Skeletal muscle tissue (tissue), 4 donors: Measurements from ENCODE around the gene FUT9. TPM values are rescaled to one million over a fixed set of nuclear protein-coding genes. Genes with fewer than 3 reads are reported as not detected.

ENCODE experiments used
- H3K27ac ChIP-seq: one replicate; pipeline ENCODE4 v1.7.0; 2013; ENCODE audit warnings: mild to moderate bottlenecking, low read depth, low read length, inconsistent platforms
- H3K27me3 ChIP-seq, 3 donors: one replicate each; pipeline ENCODE4 v1.7.0; 2013; ENCODE audit warnings: low read length in 3 of 3; ENCODE audit not compliant: control insufficient read depth in 3 of 3, insufficient read depth in 3 of 3
- H3K36me3 ChIP-seq, 3 donors: one replicate each; pipeline ENCODE4 v1.7.0; 2013; ENCODE audit warnings: low read length in 3 of 3; ENCODE audit not compliant: control insufficient read depth in 3 of 3, insufficient read depth in 3 of 3
- H3K4me1 ChIP-seq, 3 donors: one replicate each; pipeline ENCODE4 v1.7.0; 2013; ENCODE audit warnings: low read length in 3 of 3, mild to moderate bottlenecking in 3 of 3; ENCODE audit not compliant: control insufficient read depth in 3 of 3, insufficient read depth in 3 of 3
- H3K4me3 ChIP-seq, 3 donors: one replicate each; pipeline ENCODE4 v1.7.0; 2013; ENCODE audit warnings: low read length in 3 of 3
- H3K9ac ChIP-seq, 3 donors: one replicate each; pipeline ENCODE4 v1.7.0; 2013; ENCODE audit warnings: low read length in 3 of 3, mild to moderate bottlenecking in 3 of 3, moderate library complexity in 2 of 3, low read depth in 1 of 3
- H3K9me3 ChIP-seq, 3 donors: one replicate each; pipeline ENCODE4 v1.7.0; 2013; ENCODE audit warnings: low read length in 3 of 3; ENCODE audit not compliant: control insufficient read depth in 3 of 3
- total RNA-seq: library from RNA; depleted of rRNA; stranded (reverse); fragments of >200 nt; gene quantifications from one replicate; pipeline ENCODE4 v1.2.3, GENCODE V29; 2014
- donor health status: Osteomylitis.

Gene FUT9
- under 0.01 TPM for total RNA-seq

- Histone ChIP-seq H3K9me3 (no peaks in the 10 kb centered on the region), H3K27ac (no peak within 1 kb of the TSS), H3K27me3 (peaks cover 8 to 16% (median 14%) of the 10 kb centered on the region in 3 donors), H3K36me3 (no peaks in the 10 kb centered on the region), H3K4me1 (no peaks in the 10 kb centered on the region), H3K9ac (no peak within 1 kb of the TSS), H3K4me3 (no peak within 1 kb of the TSS)
Observed at GRCh38 chr6:96015518-96016333, at the start of gene FUT9. Gene FUT9, plus strand, starts transcription at chr6:96015974. Its CDS starts 187,182 bp downstream, at chr6:96203156.

DNA sequence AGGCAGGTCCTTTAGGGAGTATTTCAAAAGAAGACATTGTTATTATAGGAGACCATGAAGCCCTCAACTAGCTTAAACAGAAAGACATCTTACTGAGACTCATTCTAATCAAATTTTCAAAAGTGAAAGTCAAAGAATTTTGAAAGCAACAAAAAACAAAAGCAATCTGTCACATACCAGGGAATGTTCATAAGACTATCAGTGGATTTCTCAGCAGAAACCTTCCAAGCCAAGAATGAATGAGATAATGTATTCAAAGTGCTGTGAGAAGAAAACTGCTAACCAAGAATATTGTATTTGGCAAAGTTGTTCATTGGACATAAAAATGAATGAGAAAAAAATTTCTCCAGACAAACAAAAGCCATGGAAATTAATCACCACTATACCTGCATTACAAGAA lies 48.2 kb upstream of the FUT9 start:
- Histone ChIP-seq H3K36me3 (no peaks in the 10 kb centered on the region), H3K4me3 (no peak overlapping the region), H3K9me3 (peaks cover 0 to 2% (median 0%) of the 10 kb centered on the region in 3 donors), H3K9ac (no peak overlapping the region), H3K4me1 (no peaks in the 10 kb centered on the region), H3K27ac (no peak overlapping the region), H3K27me3 (no peaks in the 10 kb centered on the region)

DNA sequence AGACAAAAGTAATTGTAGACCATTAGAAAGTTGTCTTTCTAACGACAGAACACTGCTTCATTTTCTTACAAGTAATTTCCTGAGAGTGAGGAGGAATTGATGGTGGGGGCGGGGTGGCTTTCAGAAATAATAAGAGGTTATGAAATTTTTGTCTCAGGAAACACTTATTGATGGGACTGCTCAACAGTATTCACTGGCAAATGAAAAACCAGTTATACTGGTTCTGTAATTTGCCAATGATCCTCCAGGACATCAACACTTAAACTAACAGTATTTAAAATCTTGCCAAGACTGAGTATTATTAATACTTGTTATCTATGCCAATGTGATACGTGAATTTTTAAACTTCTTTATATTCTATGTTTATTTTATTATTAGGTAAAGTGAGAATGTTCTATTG lies 41.8 kb upstream of the FUT9 start:
- no peaks in the 10 kb centered on the region for H3K9me3 ChIP-seq
- H3K4me3 ChIP-seq: no peak overlapping the region
- no peaks in the 10 kb centered on the region for H3K4me1 ChIP-seq
- no peaks in the 10 kb centered on the region for H3K36me3 ChIP-seq
- H3K9ac ChIP-seq: no peak overlapping the region
- H3K27ac ChIP-seq: no peak overlapping the region
- H3K27me3 ChIP-seq: no peaks in the 10 kb centered on the region

DNA sequence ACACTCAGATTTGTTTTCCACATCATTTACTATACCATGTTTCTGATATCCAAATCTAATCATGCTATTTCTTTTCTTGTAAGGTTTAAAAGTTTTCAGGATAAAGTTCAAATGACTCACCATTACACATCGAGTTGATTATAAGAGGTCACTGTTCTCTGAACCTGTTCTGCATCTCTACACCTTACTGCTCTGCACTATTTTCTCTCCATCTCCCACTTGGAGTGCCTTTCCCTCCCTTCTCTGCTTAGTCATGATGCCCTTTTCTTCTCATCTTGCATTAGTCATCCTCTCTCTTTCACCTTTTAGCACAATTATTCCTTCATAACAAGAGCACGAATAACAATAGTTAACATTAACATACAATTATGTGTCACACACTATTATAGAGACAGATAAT lies 37.5 kb upstream of the FUT9 start:
- no peaks in the 10 kb centered on the region for H3K9me3 ChIP-seq
- H3K27ac ChIP-seq: no peak overlapping the region
- no peaks in the 10 kb centered on the region for H3K36me3 ChIP-seq
- H3K4me1 ChIP-seq: no peaks in the 10 kb centered on the region
- no peak overlapping the region for H3K9ac ChIP-seq
- H3K4me3 ChIP-seq: no peak overlapping the region
- no peaks in the 10 kb centered on the region for H3K27me3 ChIP-seq

GRCh38 chr6:95991906-95992305 lies 23.9 kb upstream of the FUT9 start:
- peaks cover 0 to 2% (median 0%) of the 10 kb centered on the region in 3 donors for H3K9me3 ChIP-seq
- H3K4me3 ChIP-seq: no peak overlapping the region
- no peaks in the 10 kb centered on the region for H3K4me1 ChIP-seq

GRCh38 chr6:95994151-95994550 lies 21.6 kb upstream of the FUT9 start:
- Histone ChIP-seq H3K4me3 (no peak overlapping the region), H3K9me3 (peaks cover 0 to 2% (median 0%) of the 10 kb centered on the region in 3 donors), H3K9ac (no peak overlapping the region), H3K4me1 (no peaks in the 10 kb centered on the region), H3K27me3 (no peaks in the 10 kb centered on the region), H3K27ac (no peak overlapping the region), H3K36me3 (no peaks in the 10 kb centered on the region)

More at GRCh38 chr6:95991906-95992305, 23.9 kb upstream of the FUT9 start:
- Histone ChIP-seq H3K9ac (no peak overlapping the region), H3K27ac (no peak overlapping the region), H3K27me3 (no peaks in the 10 kb centered on the region), H3K36me3 (no peaks in the 10 kb centered on the region)

DNA sequence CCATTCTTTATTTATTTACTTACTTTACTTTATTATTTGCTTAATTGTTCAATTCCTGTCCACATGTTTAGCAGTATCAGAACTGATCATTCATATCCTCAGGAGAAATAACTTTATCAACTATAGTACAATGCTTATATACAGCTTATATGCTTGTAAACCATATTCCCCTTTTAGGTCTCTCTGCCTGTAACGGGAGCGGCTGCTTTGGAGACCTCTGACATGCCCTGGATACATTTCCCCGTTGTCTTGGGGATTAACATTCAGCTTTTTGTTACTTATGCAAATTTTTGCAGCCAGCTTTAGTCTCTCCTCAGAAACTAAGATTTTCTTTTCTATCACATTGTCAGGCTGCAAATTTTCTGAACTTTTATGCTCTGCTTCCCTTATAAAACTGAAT lies 17.6 kb upstream of the FUT9 start:
- H3K9me3 ChIP-seq: no peaks in the 10 kb centered on the region
- no peaks in the 10 kb centered on the region for H3K36me3 ChIP-seq
- H3K4me1 ChIP-seq: no peaks in the 10 kb centered on the region
- H3K4me3 ChIP-seq: no peak overlapping the region
- no peak overlapping the region for H3K9ac ChIP-seq
- no peak overlapping the region for H3K27ac ChIP-seq
- no peaks in the 10 kb centered on the region for H3K27me3 ChIP-seq

GRCh38 chr6:96001891-96002575 lies 13.7 kb upstream of the FUT9 start:
- H3K27ac ChIP-seq: no peak overlapping the region

GRCh38 chr6:96002576-96002910 lies 13.2 kb upstream of the FUT9 start:
- Histone ChIP-seq H3K9me3 (no peaks in the 10 kb centered on the region), H3K4me1 (no peaks in the 10 kb centered on the region), H3K27me3 (no peaks in the 10 kb centered on the region), H3K27ac (no peak overlapping the region), H3K9ac (no peak overlapping the region), H3K4me3 (no peak overlapping the region), H3K36me3 (no peaks in the 10 kb centered on the region)

More at GRCh38 chr6:96001891-96002575, 13.7 kb upstream of the FUT9 start:
- no peaks in the 10 kb centered on the region for H3K9me3 ChIP-seq
- no peak overlapping the region for H3K4me3 ChIP-seq
- no peaks in the 10 kb centered on the region for H3K4me1 ChIP-seq
- H3K9ac ChIP-seq: no peak overlapping the region
- no peaks in the 10 kb centered on the region for H3K27me3 ChIP-seq
- no peaks in the 10 kb centered on the region for H3K36me3 ChIP-seq

GRCh38 chr6:96002912-96003311 lies 12.9 kb upstream of the FUT9 start:
- H3K36me3 ChIP-seq: no peaks in the 10 kb centered on the region
- no peak overlapping the region for H3K4me3 ChIP-seq
- H3K27ac ChIP-seq: no peak overlapping the region
- no peaks in the 10 kb centered on the region for H3K4me1 ChIP-seq
- no peaks in the 10 kb centered on the region for H3K9me3 ChIP-seq
- H3K9ac ChIP-seq: no peak overlapping the region
- H3K27me3 ChIP-seq: no peaks in the 10 kb centered on the region
